Measurements from ENCODE around the gene TFE3.

GRCh38 chrX:49019050-49019449 lies 24.1 kb downstream of the TFE3 start:
- TF ChIP-seq POLR2A (IDR thresholded peaks at IDR 0.05) (no peak), CTCF (IDR thresholded peaks at IDR 0.05) (no peak), EP300 (IDR thresholded peaks at IDR 0.05) (no peak), POLR2AphosphoS5 (IDR thresholded peaks at IDR 0.05) (no peak)

Measured in upper lobe of left lung (tissue), 4 donors.